Naive thymus-derived CD4-positive, alpha-beta T cell (primary cell): ENCODE results near the gene COL4A1. TPM values are rescaled to one million over a fixed set of nuclear protein-coding genes. Genes with fewer than 3 reads are reported as not detected.

ENCODE experiments used
- ATAC-seq: fragments of 150-1000 bp; cut with Tn5 transposase; 2 replicates; pipeline ENCODE4 v1.10.0; 2021; ENCODE audit warnings: mild to moderate bottlenecking, moderate library complexity
- CTCF ChIA-PET: fragments of 350-600 bp; sonication (Branson Sonifier 250); formaldehyde crosslinking; loops from one replicate; lab custom pipeline; 2021; ENCODE audit warnings: antibody characterized with exemption; lab: Charles Lee
- POLR2A ChIA-PET: fragments of 350-600 bp; sonication (Branson Sonifier 250); formaldehyde crosslinking; loops from one replicate; lab custom pipeline; 2021; ENCODE audit warnings: antibody characterized with exemption, inconsistent platforms; lab: Charles Lee
- DNase-seq, 9 donors: peaks; one replicate each; pipeline versions ENCODE4 v3.0.0 to v3.0.0-alpha.2; 2020 to 2022; ENCODE audit warnings: mixed read lengths in 1 of 9
- H3K27ac ChIP-seq: one replicate; pipeline ENCODE4 v1.7.0; 2013; ENCODE audit warnings: mild to moderate bottlenecking, low read depth, low read length, moderate library complexity
- H3K27me3 ChIP-seq, 2 donors: one replicate each; pipeline ENCODE4 v1.7.0; 2013; ENCODE audit warnings: low read length in 2 of 2, mild to moderate bottlenecking in 2 of 2, moderate library complexity in 2 of 2; ENCODE audit not compliant: control insufficient read depth in 2 of 2, insufficient read depth in 2 of 2
- H3K36me3 ChIP-seq, 3 experiments: 1 replicate in 2 of 3; 2 replicates in 1 of 3; pipeline ENCODE4 v1.7.0; 2013; ENCODE audit warnings: low read length in 3 of 3, mild to moderate bottlenecking in 3 of 3, moderate library complexity in 1 of 3; ENCODE audit not compliant: insufficient read depth in 3 of 3, control insufficient read depth in 2 of 3
- H3K4me1 ChIP-seq, 2 donors: one replicate each; pipeline ENCODE4 v1.7.0; 2013; ENCODE audit warnings: low read length in 2 of 2, mild to moderate bottlenecking in 2 of 2, moderate library complexity in 1 of 2; ENCODE audit not compliant: control insufficient read depth in 2 of 2, insufficient read depth in 2 of 2
- H3K4me3 ChIP-seq: 2 replicates; pipeline ENCODE4 v1.7.0; 2013; ENCODE audit warnings: mild to moderate bottlenecking, low read length
- H3K9me3 ChIP-seq, 3 experiments: 1 replicate in 2 of 3; 2 replicates in 1 of 3; pipeline ENCODE4 v1.7.0; 2013; ENCODE audit warnings: low read length in 3 of 3; ENCODE audit not compliant: control insufficient read depth in 2 of 3
- H3K27ac Mint-ChIP-seq, 9 donors: one replicate each; pipeline ENCODE4 v1.8.0; 2020 to 2022; ENCODE audit warnings: mixed read lengths in 9 of 9, mild to moderate bottlenecking in 8 of 9, moderate library complexity in 5 of 9, inconsistent platforms in 2 of 9
- H3K27me3 Mint-ChIP-seq, 5 donors: one replicate each; pipeline ENCODE4 v1.8.0; 2021 to 2022; ENCODE audit warnings: mixed read lengths in 5 of 5, mild to moderate bottlenecking in 1 of 5
- H3K36me3 Mint-ChIP-seq, 5 donors: one replicate each; pipeline ENCODE4 v1.8.0; 2020 to 2022; ENCODE audit warnings: mixed read lengths in 5 of 5, mild to moderate bottlenecking in 3 of 5, inconsistent platforms in 1 of 5
- H3K4me1 Mint-ChIP-seq, 7 donors: one replicate each; pipeline ENCODE4 v1.8.0; 2020 to 2022; ENCODE audit warnings: mixed read lengths in 7 of 7, mild to moderate bottlenecking in 3 of 7, inconsistent platforms in 1 of 7
- H3K4me3 Mint-ChIP-seq, 10 donors: one replicate each; pipeline ENCODE4 v1.8.0; 2020 to 2022; ENCODE audit warnings: mild to moderate bottlenecking in 10 of 10, mixed read lengths in 10 of 10, moderate library complexity in 6 of 10, inconsistent platforms in 2 of 10
- H3K9me3 Mint-ChIP-seq, 11 donors: one replicate each; pipeline ENCODE4 v1.8.0; 2020 to 2022; ENCODE audit warnings: mixed read lengths in 11 of 11, mild to moderate bottlenecking in 4 of 11, inconsistent platforms in 1 of 11, moderate library complexity in 1 of 11
- intact Hi-C, 2 donors: fragments of 100-400 bp; cut with micrococcal nuclease; formaldehyde crosslinking; loops; one replicate each; pipeline ENCODE4 v1.15.1; 2023
- polyA plus RNA-seq, 2 donors: library from polyadenylated mRNA; unstranded; fragments of 300-500 nt; fragmentation: Illumina TruSeq; gene quantifications; one replicate each; pipeline ENCODE4 v1.2.3, GENCODE V29; 2021
- total RNA-seq, 6 experiments: library from RNA in 5 of 6; stranded (reverse) in 5 of 6; gene quantifications; 1 replicate in 5 of 6; 2 replicates in 1 of 6; pipeline ENCODE4 v1.2.3 and lab custom pipeline; 2021 to 2026

COL4A1 gene
- total and polyA plus RNA-seq, 7 experiments from 2014 or later: 0.24 TPM; not detected in 6

DNA sequence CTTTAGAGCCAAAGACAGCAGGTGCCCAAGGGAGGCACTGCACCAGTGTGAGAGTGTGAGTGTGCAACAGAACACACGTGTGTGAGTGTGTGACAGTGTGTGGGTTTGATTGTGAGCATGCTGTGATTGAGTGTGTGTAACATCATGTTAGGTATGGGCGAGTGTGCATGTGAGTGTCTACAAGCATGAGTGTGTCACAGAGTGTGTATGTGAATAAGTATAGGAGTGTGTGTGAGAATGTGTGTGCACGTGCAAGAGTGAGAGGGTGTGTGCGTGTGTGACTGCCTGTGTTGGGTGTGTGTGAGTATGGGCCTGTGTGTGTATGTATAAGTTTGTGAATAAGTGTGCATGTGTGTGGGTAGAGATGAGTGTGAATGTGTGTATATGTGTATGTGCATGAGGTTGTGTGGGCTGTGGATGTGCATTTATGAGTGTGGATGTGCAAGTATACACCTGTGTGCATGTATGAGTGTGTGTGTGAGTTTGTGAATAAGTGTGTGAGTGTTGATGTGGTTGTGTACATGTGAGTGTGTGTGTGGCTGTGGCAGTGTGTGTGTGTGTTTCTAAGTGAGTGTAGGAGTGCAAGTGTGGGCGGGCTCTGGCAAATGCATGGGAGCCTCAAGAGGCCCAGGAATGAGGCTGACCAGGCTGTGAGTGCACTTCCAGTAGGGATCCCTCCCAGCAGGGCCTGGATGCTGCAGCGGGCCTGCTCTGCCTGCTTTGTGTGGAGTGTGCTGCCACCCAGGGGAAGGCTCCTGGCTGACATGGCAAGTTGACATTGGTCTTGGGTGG is 198.4 kb downstream of the COL4A1 start:
- no peaks in the 10 kb centered on the region for H3K9me3 ChIP-seq
- Mint-ChIP-seq H3K9me3 (peaks cover 0 to 4% (median 0%) of the 10 kb centered on the region in 11 donors), H3K4me3 (no peak overlapping the region), H3K36me3 (no peaks in the 10 kb centered on the region), H3K27me3 (peaks cover 0 to 6% (median 0%) of the 10 kb centered on the region in 5 donors), H3K4me1 (no peaks in the 10 kb centered on the region), H3K27ac (no peak overlapping the region)
- ChIA-PET CTCF (no interaction called here), POLR2A (no interaction called here)
- DNase-seq: no peak
- H3K36me3 ChIP-seq: no peaks in the 10 kb centered on the region
- H3K4me1 ChIP-seq: no peaks in the 10 kb centered on the region
- no peaks in the 10 kb centered on the region for H3K27me3 ChIP-seq
- H3K4me3 ChIP-seq: no peak overlapping the region
- intact Hi-C loops: no loop called here
- peak; percentile 18 for ATAC-seq
- H3K27ac ChIP-seq: no peak overlapping the region

DNA sequence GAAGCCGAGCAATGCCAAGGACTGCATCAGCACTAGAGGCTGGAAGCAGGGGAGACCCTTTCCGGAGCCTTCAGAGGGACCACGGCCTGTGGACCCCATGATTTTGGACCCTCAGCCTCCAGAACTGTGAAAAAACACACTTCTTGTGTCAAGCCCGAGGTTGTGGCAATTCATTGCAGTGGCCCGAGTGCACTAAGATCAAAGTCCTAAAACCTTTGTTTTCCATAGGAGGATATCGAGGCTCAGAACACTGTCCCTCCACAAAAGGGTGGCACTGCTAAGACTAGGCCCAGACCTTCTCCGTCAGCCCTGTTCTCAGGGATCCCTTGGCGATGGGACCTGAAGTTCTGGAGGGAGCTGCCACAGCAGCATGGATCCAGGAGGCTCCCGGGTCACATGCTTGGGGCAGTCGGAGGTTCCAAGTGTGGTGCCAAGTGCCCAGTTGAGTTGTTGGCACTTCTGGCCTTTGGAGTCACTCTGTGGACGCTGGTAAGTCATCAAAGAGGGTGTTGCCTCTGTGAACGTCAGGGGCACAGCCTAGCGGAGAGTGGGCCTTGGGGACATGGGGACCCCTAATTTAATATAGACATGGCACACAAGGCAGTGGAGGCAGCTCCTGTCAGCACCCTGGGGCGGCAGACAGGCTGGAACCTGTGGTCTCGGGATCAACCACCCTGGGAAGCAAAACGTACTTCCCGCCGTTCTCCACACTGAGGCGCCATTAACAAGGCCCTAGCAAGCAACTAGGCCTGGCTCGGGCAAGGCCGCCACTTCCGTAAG is 199.2 kb downstream of the COL4A1 start:
- Histone ChIP-seq H3K27me3 (no peaks in the 10 kb centered on the region), H3K27ac (no peak overlapping the region), H3K9me3 (no peaks in the 10 kb centered on the region), H3K4me1 (no peaks in the 10 kb centered on the region), H3K4me3 (no peak overlapping the region), H3K36me3 (no peaks in the 10 kb centered on the region)
- DNase-seq: no peak
- Mint-ChIP-seq H3K27me3 (peaks cover 0 to 4% (median 0%) of the 10 kb centered on the region in 5 donors), H3K9me3 (peaks cover 0 to 8% (median 0%) of the 10 kb centered on the region in 11 donors), H3K27ac (no peak overlapping the region), H3K4me1 (no peaks in the 10 kb centered on the region), H3K36me3 (no peaks in the 10 kb centered on the region), H3K4me3 (no peak overlapping the region)
- ChIA-PET POLR2A (no interaction called here), CTCF (no interaction called here)
- intact Hi-C loops: no loop called here
- peak; percentile 18 for ATAC-seq

DNA sequence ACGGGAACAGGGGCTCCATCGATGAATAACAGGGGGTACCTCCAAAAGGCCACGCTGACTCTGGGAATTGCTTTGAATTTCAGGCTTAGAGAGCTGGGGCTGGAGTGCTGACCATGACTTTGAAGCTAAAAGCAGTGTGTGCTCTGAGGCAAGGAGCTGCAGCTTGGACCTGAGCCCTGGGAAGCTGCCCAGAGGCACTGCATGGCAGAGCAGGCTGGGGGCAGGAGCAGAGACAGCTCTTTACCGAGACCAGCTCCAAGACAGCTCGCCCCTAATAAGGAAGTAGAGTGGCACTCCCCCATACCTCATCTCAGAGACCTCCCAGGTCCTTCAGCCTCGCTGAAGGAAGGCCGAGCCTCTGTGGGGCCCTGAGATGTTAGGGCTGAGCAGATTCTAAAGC is 200.2 kb downstream of the COL4A1 start:
- H3K4me1 ChIP-seq: no peaks in the 10 kb centered on the region
- no peaks in the 10 kb centered on the region for H3K36me3 ChIP-seq
- no peak for DNase-seq
- intact Hi-C loops: no loop called here
- Mint-ChIP-seq H3K27ac (no peak overlapping the region), H3K4me1 (no peaks in the 10 kb centered on the region), H3K36me3 (no peaks in the 10 kb centered on the region), H3K27me3 (no peaks in the 10 kb centered on the region), H3K9me3 (peaks cover 0 to 13% (median 0%) of the 10 kb centered on the region in 11 donors), H3K4me3 (no peak overlapping the region)
- no peaks in the 10 kb centered on the region for H3K27me3 ChIP-seq
- ATAC-seq: no peak
- H3K9me3 ChIP-seq: no peaks in the 10 kb centered on the region
- CTCF ChIA-PET: no interaction called here
- POLR2A ChIA-PET: no interaction called here
- no peak overlapping the region for H3K27ac ChIP-seq
- H3K4me3 ChIP-seq: no peak overlapping the region

- Mint-ChIP-seq H3K27ac (no peak overlapping the region), H3K9me3 (peaks cover 0 to 27% (median 6%) of the 10 kb centered on the region in 11 donors), H3K4me1 (no peaks in the 10 kb centered on the region), H3K27me3 (no peaks in the 10 kb centered on the region), H3K4me3 (no peak overlapping the region), H3K36me3 (peaks cover 0 to 6% (median 0%) of the 10 kb centered on the region in 5 donors)
- Histone ChIP-seq H3K27me3 (no peaks in the 10 kb centered on the region), H3K36me3 (no peaks in the 10 kb centered on the region), H3K27ac (no peak overlapping the region), H3K9me3 (no peaks in the 10 kb centered on the region), H3K4me1 (no peaks in the 10 kb centered on the region), H3K4me3 (no peak overlapping the region)
- DNase-seq: no peak
- intact Hi-C loops: no loop called here
- ChIA-PET POLR2A (no interaction called here), CTCF (no interaction called here)
- no peak for ATAC-seq
Measured at GRCh38 chr13:110105136-110105535, 201.8 kb downstream of the COL4A1 start.

DNA sequence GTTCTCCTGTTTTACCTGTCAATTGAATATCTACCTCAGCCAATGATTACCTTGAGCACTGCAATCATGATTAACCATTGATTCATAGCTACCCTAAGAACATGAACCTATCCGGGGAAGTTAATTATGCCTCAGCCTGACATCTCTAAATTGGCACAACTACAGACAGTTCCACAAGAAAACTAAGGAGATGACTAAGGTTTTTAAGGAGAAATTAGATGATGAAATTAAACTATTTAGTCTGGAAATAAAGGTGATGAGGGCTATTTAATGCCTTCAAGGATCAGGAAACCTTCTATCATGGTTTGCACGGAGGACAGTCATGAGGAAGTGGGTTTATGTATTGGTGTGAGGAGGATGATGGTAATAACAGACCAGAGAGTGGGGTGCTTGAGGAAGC is 203.4 kb downstream of the COL4A1 start:
- Mint-ChIP-seq H3K27me3 (no peaks in the 10 kb centered on the region), H3K36me3 (peaks cover 0 to 6% (median 0%) of the 10 kb centered on the region in 5 donors), H3K27ac (no peak overlapping the region), H3K9me3 (peaks cover 0 to 38% (median 10%) of the 10 kb centered on the region in 11 donors), H3K4me1 (no peaks in the 10 kb centered on the region), H3K4me3 (no peak overlapping the region)
- intact Hi-C loops: no loop called here
- ATAC-seq: no peak
- CTCF ChIA-PET: no interaction called here
- POLR2A ChIA-PET: no interaction called here
- H3K27ac ChIP-seq: no peak overlapping the region
- no peaks in the 10 kb centered on the region for H3K4me1 ChIP-seq
- no peak for DNase-seq
- H3K9me3 ChIP-seq: no peaks in the 10 kb centered on the region
- H3K4me3 ChIP-seq: no peak overlapping the region
- H3K36me3 ChIP-seq: no peaks in the 10 kb centered on the region
- H3K27me3 ChIP-seq: no peaks in the 10 kb centered on the region

GRCh38 chr13:110103026-110103425 is 203.9 kb downstream of the COL4A1 start:
- Mint-ChIP-seq H3K27me3 (no peaks in the 10 kb centered on the region), H3K9me3 (peaks cover 0 to 42% (median 10%) of the 10 kb centered on the region in 11 donors), H3K36me3 (peaks cover 0 to 6% (median 0%) of the 10 kb centered on the region in 5 donors), H3K4me3 (no peak overlapping the region), H3K4me1 (no peaks in the 10 kb centered on the region), H3K27ac (no peak overlapping the region)
- ChIA-PET POLR2A (no interaction called here), CTCF (no interaction called here)
- DNase-seq: no peak
- Histone ChIP-seq H3K27me3 (no peaks in the 10 kb centered on the region), H3K4me1 (no peaks in the 10 kb centered on the region), H3K36me3 (no peaks in the 10 kb centered on the region), H3K4me3 (no peak overlapping the region), H3K9me3 (no peaks in the 10 kb centered on the region), H3K27ac (no peak overlapping the region)
- ATAC-seq: no peak
- intact Hi-C loops: no loop called here
